Neural cell (in vitro differentiated cells): ENCODE data around the gene ARHGAP42. TPM values are rescaled to one million over a fixed set of nuclear protein-coding genes. Genes with fewer than 3 reads are reported as not detected.

Experiments used
- H2AFZ ChIP-seq: fragments of 200-600, 300-800 bp; sonication (generic), shearing (Covaris generic); 2 replicates; pipeline ENCODE4 v1.6.0; 2014; ENCODE audit warnings: low read depth, mild to moderate bottlenecking, antibody characterized with exemption, low read length, moderate library complexity
- H3F3A ChIP-seq: fragments of 200-600 bp; shearing (Covaris generic); 2 replicates; pipeline ENCODE4 v1.6.1; 2016; ENCODE audit warnings: mild to moderate bottlenecking, moderate library complexity, mixed read lengths, antibody characterized with exemption, low read length; ENCODE audit not compliant: insufficient read depth, poor library complexity, severe bottlenecking
- H3K27ac ChIP-seq: fragments of 200-600, 300-800 bp; sonication (generic), shearing (Covaris generic); 2 replicates; pipeline ENCODE4 v1.5.1; 2014; ENCODE audit warnings: mild to moderate bottlenecking, low read length, moderate library complexity
- H3K27me3 ChIP-seq: fragments of 300-800, 200-600 bp; sonication (generic), shearing (Covaris generic); 2 replicates; pipeline ENCODE4 v1.6.0; 2014; ENCODE audit warnings: mild to moderate bottlenecking, low read depth, low read length, moderate library complexity; ENCODE audit not compliant: insufficient read depth
- H3K36me3 ChIP-seq: fragments of 300-800, 200-600 bp; sonication (generic), shearing (Covaris generic); 2 replicates; pipeline ENCODE4 v1.5.1; 2014; ENCODE audit warnings: mild to moderate bottlenecking, antibody characterized with exemption, low read length, moderate library complexity; ENCODE audit not compliant: insufficient read depth
- H3K4me2 ChIP-seq: fragments of 300-800, 200-600 bp; sonication (generic), shearing (Covaris generic); 2 replicates; pipeline ENCODE4 v1.6.0; 2014; ENCODE audit warnings: mild to moderate bottlenecking, low read length
- H3K4me3 ChIP-seq: fragments of 300-800, 200-600 bp; sonication (generic), shearing (Covaris generic); 2 replicates; pipeline ENCODE4 v1.5.1; 2014; ENCODE audit warnings: mild to moderate bottlenecking, low read length, moderate library complexity
- H3K79me2 ChIP-seq: fragments of 200-600 bp; shearing (Covaris generic); replicated peaks from 2 replicates; pipeline ENCODE4 v1.6.0; 2014; ENCODE audit warnings: mild to moderate bottlenecking, low read length, moderate library complexity; ENCODE audit not compliant: insufficient read depth
- H3K9ac ChIP-seq: fragments of 300-800, 200-600 bp; sonication (generic), shearing (Covaris generic); 2 replicates; pipeline ENCODE4 v1.6.1; 2016; ENCODE audit warnings: mild to moderate bottlenecking, low read length, mixed read lengths
- H3K9me2 ChIP-seq: fragments of 200-600 bp; shearing (Covaris generic); 2 replicates; pipeline ENCODE4 v1.6.1; 2016; ENCODE audit warnings: mild to moderate bottlenecking, low read length, mixed read lengths; ENCODE audit not compliant: insufficient read depth
- H3K9me3 ChIP-seq: fragments of 200-600, 300-800 bp; sonication (generic), shearing (Covaris generic); 2 replicates; pipeline ENCODE4 v1.6.1; 2016; ENCODE audit warnings: mild to moderate bottlenecking, mixed run types, low read length, moderate library complexity, mixed read lengths
- H4K20me1 ChIP-seq: fragments of 200-600 bp; shearing (Covaris generic); 2 replicates; pipeline ENCODE4 v1.6.1; 2016; ENCODE audit warnings: mild to moderate bottlenecking, mixed run types; ENCODE audit not compliant: insufficient read depth
- CTCF ChIP-seq: fragments of 450-650 bp; IDR thresholded peaks from 2 replicates; pipeline ENCODE4 v1.5.1; 2014; ENCODE audit warnings: antibody characterized with exemption, mild to moderate bottlenecking, moderate library complexity; ENCODE audit not compliant: poor library complexity, severe bottlenecking
- EP300 ChIP-seq: fragments of 450-650 bp; conservative IDR thresholded peaks from 2 replicates; pipeline ENCODE4 v1.6.1; 2014; ENCODE audit warnings: antibody characterized with exemption, mild to moderate bottlenecking, moderate library complexity; ENCODE audit not compliant: poor library complexity, severe bottlenecking
- EZH2 ChIP-seq: fragments of 200-600, 300-800 bp; shearing (Covaris generic), sonication (generic); IDR thresholded peaks from 2 replicates; pipeline ENCODE4 v1.6.1; 2014; ENCODE audit warnings: antibody characterized with exemption, low read length, borderline replicate concordance, mild to moderate bottlenecking; ENCODE audit not compliant: insufficient read depth, poor library complexity, severe bottlenecking
- MXI1 ChIP-seq: fragments of 450-650 bp; conservative IDR thresholded peaks from 2 replicates; pipeline ENCODE4 v1.6.1; 2014; ENCODE audit warnings: antibody characterized with exemption, mild to moderate bottlenecking; ENCODE audit not compliant: poor library complexity, severe bottlenecking
- POLR2AphosphoS5 ChIP-seq: IDR thresholded peaks from 2 replicates; pipeline ENCODE4 v1.6.1; 2012
- RAD21 ChIP-seq: fragments of 450-650 bp; conservative IDR thresholded peaks from 2 replicates; pipeline ENCODE4 v1.6.1; 2014; ENCODE audit warnings: antibody characterized with exemption, mild to moderate bottlenecking, moderate library complexity
- SMC3 ChIP-seq: fragments of 450-650 bp; conservative IDR thresholded peaks from 2 replicates; pipeline ENCODE4 v1.6.1; 2014; ENCODE audit warnings: antibody characterized with exemption, mild to moderate bottlenecking, moderate library complexity; ENCODE audit not compliant: poor library complexity
- TAF1 ChIP-seq: IDR thresholded peaks from 2 replicates; pipeline ENCODE4 v1.6.1; 2012; ENCODE audit warnings: low read depth
- polyA plus RNA-seq: library from polyadenylated mRNA; depleted of rRNA; stranded (reverse); fragments of >200 nt; gene quantifications from 2 replicates; pipeline ENCODE4 v1.2.3, GENCODE V29; 2014
- TF ChIP-seq, protein P1 (sequence below): IDR thresholded peaks from 2 replicates; pipeline ENCODE4 v1.6.1; 2012; ENCODE audit warnings: borderline replicate concordance

The ARHGAP42 gene
- polyA plus RNA-seq, 1 donor from 2014 or later = 0.64 TPM

DNA sequence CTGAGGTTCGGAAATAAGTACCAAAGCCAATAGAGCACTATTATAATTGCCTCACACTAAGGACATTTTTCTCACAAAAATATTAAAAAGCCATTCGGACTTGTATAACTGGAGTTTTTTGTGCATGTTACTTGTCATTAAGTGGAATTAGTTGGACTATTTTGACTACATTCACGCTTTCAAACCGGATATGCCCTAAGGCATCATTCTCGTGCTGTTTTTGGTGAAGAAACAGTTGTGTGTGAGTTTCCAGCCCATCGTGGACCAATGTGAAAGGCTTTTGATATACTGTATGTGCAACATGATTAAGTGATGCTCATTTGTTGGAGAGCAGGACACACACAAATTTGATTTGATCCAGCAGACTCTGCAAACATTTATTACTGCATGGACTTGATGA lies 249.7 kb downstream of the ARHGAP42 start:
- no peaks in the 10 kb centered on the region for H3K9me2 ChIP-seq
- no peaks in the 10 kb centered on the region for H3K36me3 ChIP-seq
- no peak overlapping the region for H3K4me3 ChIP-seq
- no peaks in the 10 kb centered on the region for H3F3A ChIP-seq
- H3K27ac ChIP-seq = no peak overlapping the region
- no peak overlapping the region for H3K4me2 ChIP-seq
- H3K27me3 ChIP-seq = no peaks in the 10 kb centered on the region
- H4K20me1 ChIP-seq = no peaks in the 10 kb centered on the region
- TF ChIP-seq SMC3 (no peak), CTCF (no peak), MXI1 (no peak), TAF1 (no peak), EP300 (no peak), RAD21 (no peak), POLR2AphosphoS5 (no peak), EZH2 (no peak)
- TF ChIP-seq, protein P1, sequence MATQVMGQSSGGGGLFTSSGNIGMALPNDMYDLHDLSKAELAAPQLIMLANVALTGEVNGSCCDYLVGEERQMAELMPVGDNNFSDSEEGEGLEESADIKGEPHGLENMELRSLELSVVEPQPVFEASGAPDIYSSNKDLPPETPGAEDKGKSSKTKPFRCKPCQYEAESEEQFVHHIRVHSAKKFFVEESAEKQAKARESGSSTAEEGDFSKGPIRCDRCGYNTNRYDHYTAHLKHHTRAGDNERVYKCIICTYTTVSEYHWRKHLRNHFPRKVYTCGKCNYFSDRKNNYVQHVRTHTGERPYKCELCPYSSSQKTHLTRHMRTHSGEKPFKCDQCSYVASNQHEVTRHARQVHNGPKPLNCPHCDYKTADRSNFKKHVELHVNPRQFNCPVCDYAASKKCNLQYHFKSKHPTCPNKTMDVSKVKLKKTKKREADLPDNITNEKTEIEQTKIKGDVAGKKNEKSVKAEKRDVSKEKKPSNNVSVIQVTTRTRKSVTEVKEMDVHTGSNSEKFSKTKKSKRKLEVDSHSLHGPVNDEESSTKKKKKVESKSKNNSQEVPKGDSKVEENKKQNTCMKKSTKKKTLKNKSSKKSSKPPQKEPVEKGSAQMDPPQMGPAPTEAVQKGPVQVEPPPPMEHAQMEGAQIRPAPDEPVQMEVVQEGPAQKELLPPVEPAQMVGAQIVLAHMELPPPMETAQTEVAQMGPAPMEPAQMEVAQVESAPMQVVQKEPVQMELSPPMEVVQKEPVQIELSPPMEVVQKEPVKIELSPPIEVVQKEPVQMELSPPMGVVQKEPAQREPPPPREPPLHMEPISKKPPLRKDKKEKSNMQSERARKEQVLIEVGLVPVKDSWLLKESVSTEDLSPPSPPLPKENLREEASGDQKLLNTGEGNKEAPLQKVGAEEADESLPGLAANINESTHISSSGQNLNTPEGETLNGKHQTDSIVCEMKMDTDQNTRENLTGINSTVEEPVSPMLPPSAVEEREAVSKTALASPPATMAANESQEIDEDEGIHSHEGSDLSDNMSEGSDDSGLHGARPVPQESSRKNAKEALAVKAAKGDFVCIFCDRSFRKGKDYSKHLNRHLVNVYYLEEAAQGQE = no peak
- H2AFZ ChIP-seq = no peak overlapping the region
- no peaks in the 10 kb centered on the region for H3K79me2 ChIP-seq
- no peaks in the 10 kb centered on the region for H3K9me3 ChIP-seq
- no peak overlapping the region for H3K9ac ChIP-seq

DNA sequence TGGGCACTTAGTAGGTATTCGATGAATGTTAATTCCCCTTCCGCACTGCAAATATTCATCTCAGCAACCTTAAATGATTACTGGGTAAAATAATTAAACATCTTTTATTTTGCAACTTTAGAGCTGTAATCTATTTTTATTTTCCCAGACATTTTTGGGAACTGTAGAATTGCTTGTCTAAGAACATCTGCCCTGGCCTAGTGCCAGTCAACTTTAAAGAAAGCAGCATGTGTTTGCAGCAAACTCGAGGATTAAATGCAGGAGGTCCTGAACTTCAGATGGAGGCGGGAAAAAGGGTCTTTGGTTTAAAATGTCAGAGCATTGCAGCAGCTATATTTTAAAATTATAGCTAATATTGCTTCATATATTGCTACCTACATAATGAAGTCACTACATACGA lies 252.5 kb downstream of the ARHGAP42 start:
- Histone ChIP-seq H3F3A (no peaks in the 10 kb centered on the region), H3K27ac (no peak overlapping the region), H3K4me3 (no peak overlapping the region), H3K9me2 (no peaks in the 10 kb centered on the region), H3K27me3 (no peaks in the 10 kb centered on the region), H3K79me2 (no peaks in the 10 kb centered on the region), H3K9ac (no peak overlapping the region), H4K20me1 (no peaks in the 10 kb centered on the region), H2AFZ (no peak overlapping the region), H3K4me2 (no peak overlapping the region), H3K36me3 (no peaks in the 10 kb centered on the region), H3K9me3 (no peaks in the 10 kb centered on the region)
- TF ChIP-seq TAF1 (no peak), POLR2AphosphoS5 (no peak)

DNA sequence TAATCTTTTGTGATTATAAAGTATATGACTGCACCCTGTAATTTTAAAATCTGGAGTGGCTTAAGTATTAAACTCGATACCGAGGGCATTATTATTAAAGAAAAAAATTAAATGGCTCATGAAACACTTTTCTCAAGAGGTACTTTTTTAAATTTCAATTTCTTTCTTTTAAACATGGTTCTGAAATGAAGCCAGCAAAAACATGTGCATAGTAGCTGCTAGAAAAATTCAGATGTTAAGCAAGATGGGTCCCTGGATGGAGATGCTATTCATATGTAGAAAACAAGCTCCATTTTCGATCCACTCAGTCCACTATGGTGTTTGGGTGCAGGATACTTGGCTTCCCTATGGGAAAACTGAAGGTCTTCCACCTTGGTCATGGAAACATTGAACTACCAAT lies 253.0 kb downstream of the ARHGAP42 start:
- Histone ChIP-seq H3K9ac (no peak overlapping the region), H3K79me2 (no peaks in the 10 kb centered on the region), H3K27me3 (no peaks in the 10 kb centered on the region), H3K4me2 (no peak overlapping the region), H3K36me3 (no peaks in the 10 kb centered on the region), H3F3A (no peaks in the 10 kb centered on the region), H4K20me1 (no peaks in the 10 kb centered on the region), H3K9me3 (no peaks in the 10 kb centered on the region), H3K4me3 (no peak overlapping the region), H2AFZ (no peak overlapping the region), H3K27ac (no peak overlapping the region), H3K9me2 (no peaks in the 10 kb centered on the region)
- TF ChIP-seq SMC3 = no peak
- TF ChIP-seq RAD21 = no peak
- TF ChIP-seq MXI1 = no peak
- no peak for TF ChIP-seq EZH2
- no peak for TF ChIP-seq TAF1
- TF ChIP-seq EP300 = no peak
- no peak for TF ChIP-seq POLR2AphosphoS5
- TF ChIP-seq, protein P1 = no peak
- TF ChIP-seq CTCF = no peak
